HG03558 (cell line): ENCODE results near the gene PRKD1.
"Not testable (repeated sequence)": the region's sequence is repeated elsewhere in the genome, so short reads cannot be mapped to it uniquely, and the experiment has no call there.

Source experiments
- ATAC-seq: cut with Tn5 transposase; IDR thresholded peaks from one replicate; pipeline ENCODE4 v1.9.1; 2021; ENCODE audit warnings: moderate number of reproducible peaks; ENCODE audit not compliant: unreplicated experiment; ENCODE audit errors: extremely low read depth

The PRKD1 gene

GRCh38 chr14:29689597-29689996 is 238.1 kb downstream of the PRKD1 start:
- ATAC-seq, result not testable (repeated sequence)

- no peak for ATAC-seq
These were observed 239.8 kb downstream of the PRKD1 start for GRCh38 chr14:29687866-29688265.

GRCh38 chr14:29687071-29687765 is 240.4 kb downstream of the PRKD1 start:
- no peak for ATAC-seq

GRCh38 chr14:29684926-29685325 is 242.7 kb downstream of the PRKD1 start:
- no peak for ATAC-seq

- no peak for ATAC-seq
These were observed 244.9 kb downstream of the PRKD1 start for GRCh38 chr14:29682789-29683188.

- ATAC-seq, result no peak
These were observed 246.3 kb downstream of the PRKD1 start for GRCh38 chr14:29681316-29681715.

GRCh38 chr14:29674566-29675285 is 252.9 kb downstream of the PRKD1 start:
- no peak for ATAC-seq

- ATAC-seq, result no peak
These were observed 254.8 kb downstream of the PRKD1 start for GRCh38 chr14:29672831-29673230.

GRCh38 chr14:29671034-29671433 is 256.6 kb downstream of the PRKD1 start:
- ATAC-seq, result no peak

- no peak for ATAC-seq
These were observed 259.4 kb downstream of the PRKD1 start for GRCh38 chr14:29668201-29668600.

GRCh38 chr14:29664515-29664914 is 263.1 kb downstream of the PRKD1 start:
- no peak for ATAC-seq

- ATAC-seq, result no peak
These were observed 264.3 kb downstream of the PRKD1 start for GRCh38 chr14:29663281-29663801.

GRCh38 chr14:29654901-29655550 is 272.6 kb downstream of the PRKD1 start:
- ATAC-seq, result no peak

- no peak for ATAC-seq
These were observed 274.3 kb downstream of the PRKD1 start for GRCh38 chr14:29653303-29653702.

- no peak for ATAC-seq
These were observed 275.1 kb downstream of the PRKD1 start for GRCh38 chr14:29652571-29652970.

GRCh38 chr14:29650554-29651269 is 276.9 kb downstream of the PRKD1 start:
- no peak for ATAC-seq

- ATAC-seq, result no peak
These were observed 278.5 kb downstream of the PRKD1 start for GRCh38 chr14:29649170-29649569.

GRCh38 chr14:29648045-29648444 is 279.6 kb downstream of the PRKD1 start:
- ATAC-seq, result no peak

- ATAC-seq, result no peak
These were observed 282.5 kb downstream of the PRKD1 start for GRCh38 chr14:29645117-29645516.

GRCh38 chr14:29643433-29644211 is 284.0 kb downstream of the PRKD1 start:
- ATAC-seq, result no peak
